CD4-positive, alpha-beta memory T cell (primary cell): ENCODE data around the gene INF2. TPM values are rescaled to one million over a fixed set of nuclear protein-coding genes. Genes with fewer than 3 reads are reported as not detected.

Experiments used
- CTCF ChIA-PET: fragments of 350-600 bp; sonication (Branson Sonifier 250); formaldehyde crosslinking; loops from one replicate; lab custom pipeline; 2021; ENCODE audit warnings: inconsistent platforms; ENCODE audit not compliant: partially characterized antibody; lab: Charles Lee
- POLR2A ChIA-PET: fragments of 350-600 bp; sonication (Branson Sonifier 250); formaldehyde crosslinking; loops from one replicate; lab custom pipeline; 2021; ENCODE audit not compliant: partially characterized antibody; lab: Charles Lee
- DNase-seq, 5 donors: peaks; one replicate each; pipeline versions ENCODE4 v3.0.0 to v3.0.0-alpha.2; 2020 to 2022; ENCODE audit warnings: mixed read lengths in 1 of 5
- H3K27ac ChIP-seq: one replicate; pipeline ENCODE4 v1.7.0; 2013; ENCODE audit warnings: low read depth, low read length
- H3K27me3 ChIP-seq: 2 replicates; pipeline ENCODE4 v1.7.0; 2013; ENCODE audit warnings: mild to moderate bottlenecking, low read length, moderate library complexity; ENCODE audit not compliant: insufficient read depth
- H3K36me3 ChIP-seq: 2 replicates; pipeline ENCODE4 v1.7.0; 2013; ENCODE audit warnings: mild to moderate bottlenecking, low read length, moderate library complexity; ENCODE audit not compliant: insufficient read depth
- H3K4me1 ChIP-seq: 2 replicates; pipeline ENCODE4 v1.7.0; 2013; ENCODE audit warnings: mild to moderate bottlenecking, low read length, moderate library complexity; ENCODE audit not compliant: insufficient read depth
- H3K4me3 ChIP-seq, 2 donors: one replicate each; pipeline ENCODE4 v1.7.0; 2013; ENCODE audit warnings: low read length in 2 of 2, mild to moderate bottlenecking in 1 of 2
- H3K9me3 ChIP-seq, 2 donors: one replicate each; pipeline ENCODE4 v1.7.0; 2013; ENCODE audit warnings: low read length in 2 of 2, control low read depth in 1 of 2; ENCODE audit not compliant: control insufficient read depth in 1 of 2
- H3K27ac Mint-ChIP-seq, 7 donors: one replicate each; pipeline ENCODE4 v1.8.0; 2020 to 2021; ENCODE audit warnings: mixed read lengths in 7 of 7, mild to moderate bottlenecking in 6 of 7, inconsistent platforms in 3 of 7, moderate library complexity in 3 of 7
- H3K27me3 Mint-ChIP-seq, 2 donors: one replicate each; pipeline ENCODE4 v1.8.0; 2020 to 2021; ENCODE audit warnings: mixed read lengths in 2 of 2
- H3K36me3 Mint-ChIP-seq, 2 donors: one replicate each; pipeline ENCODE4 v1.8.0; 2020 to 2021; ENCODE audit warnings: mixed read lengths in 2 of 2, inconsistent platforms in 1 of 2, mild to moderate bottlenecking in 1 of 2
- H3K4me1 Mint-ChIP-seq, 4 donors: one replicate each; pipeline ENCODE4 v1.8.0; 2020 to 2021; ENCODE audit warnings: mixed read lengths in 4 of 4, mild to moderate bottlenecking in 1 of 4
- H3K4me3 Mint-ChIP-seq, 8 donors: one replicate each; pipeline ENCODE4 v1.8.0; 2020 to 2021; ENCODE audit warnings: mixed read lengths in 8 of 8, mild to moderate bottlenecking in 7 of 8, moderate library complexity in 6 of 8, inconsistent platforms in 3 of 8
- H3K9me3 Mint-ChIP-seq, 8 donors: one replicate each; pipeline ENCODE4 v1.8.0; 2020 to 2021; ENCODE audit warnings: mixed read lengths in 8 of 8, mild to moderate bottlenecking in 5 of 8, inconsistent platforms in 3 of 8, moderate library complexity in 1 of 8
- intact Hi-C: fragments of 100-400 bp; cut with micrococcal nuclease; formaldehyde crosslinking; loops from one replicate; pipeline ENCODE4 v1.15.1; 2023
- polyA plus RNA-seq, 2 donors: library from polyadenylated mRNA; unstranded; fragments of 300-500 nt; fragmentation: Illumina TruSeq; gene quantifications; one replicate each; pipeline ENCODE4 v1.2.3, GENCODE V29; 2021
- total RNA-seq, 2 experiments: library from RNA; stranded (reverse); gene quantifications; one replicate each; pipeline ENCODE4 v1.2.3, GENCODE V29; 2021

The INF2 gene
- total and polyA plus RNA-seq, 4 experiments from 2014 or later, result 4.0 to 96.8 (median 52.4) TPM

- peak overlapping the region in 2 of 8 donors; percentile 29 to 39 for H3K4me3 Mint-ChIP-seq
These were observed 67.2 kb downstream of the INF2 start for GRCh38 chr14:104756477-104757237.

DNA sequence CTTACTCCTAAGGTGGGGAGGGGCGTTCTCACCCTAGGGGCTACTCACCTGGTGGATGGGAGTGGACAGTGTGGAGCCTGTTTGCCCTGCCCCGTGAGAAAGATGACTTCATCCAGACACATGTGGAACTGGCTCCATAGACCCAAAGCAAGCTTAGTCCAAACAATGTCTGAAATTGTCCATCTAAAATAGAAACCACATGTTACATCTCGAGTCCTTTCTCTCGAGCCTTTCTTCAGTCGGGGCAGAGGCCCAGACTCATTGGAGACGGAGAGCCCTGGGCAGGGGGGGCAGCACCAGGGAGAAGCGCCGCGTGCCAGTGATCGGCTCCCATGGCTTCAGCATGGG is 67.8 kb downstream of the INF2 start:
- Histone ChIP-seq H3K36me3 (peaks cover 40% of the 10 kb centered on the region), H3K27me3 (no peaks in the 10 kb centered on the region), H3K9me3 (no peaks in the 10 kb centered on the region), H3K4me1 (peaks cover 20% of the 10 kb centered on the region), H3K4me3 (no peak overlapping the region), H3K27ac (no peak overlapping the region)
- H3K4me3 Mint-ChIP-seq, result no peak overlapping the region
- CTCF ChIA-PET, result no interaction called here
- H3K9me3 Mint-ChIP-seq, result peaks cover 0 to 5% (median 0%) of the 10 kb centered on the region in 8 donors
- peak in 1 of 5 donors; percentile 8 for DNase-seq
- intact Hi-C loops, result no loop called here
- H3K4me1 Mint-ChIP-seq, result peaks cover 17 to 40% (median 30%) of the 10 kb centered on the region in 4 donors
- H3K36me3 Mint-ChIP-seq, result peaks cover 11 to 72% of the 10 kb centered on the region in 2 donors
- H3K27ac Mint-ChIP-seq, result peak overlapping the region in 2 of 7 donors; percentile 35 to 68
- H3K27me3 Mint-ChIP-seq, result no peaks in the 10 kb centered on the region
- POLR2A ChIA-PET, result no interaction called here

More at GRCh38 chr14:104756477-104757237, 67.2 kb downstream of the INF2 start:
- peak in 1 of 5 donors; percentile 6 for DNase-seq
- CTCF ChIA-PET, result no interaction called here
- intact Hi-C loops, result no loop called here
- no peak overlapping the region for H3K4me3 ChIP-seq
- Mint-ChIP-seq H3K4me1 (peaks cover 16 to 40% (median 30%) of the 10 kb centered on the region in 4 donors), H3K9me3 (peaks cover 0 to 5% (median 0%) of the 10 kb centered on the region in 8 donors), H3K27me3 (no peaks in the 10 kb centered on the region), H3K27ac (peak overlapping the region in 2 of 7 donors; percentile 35 to 55), H3K36me3 (peaks cover 7 to 72% of the 10 kb centered on the region in 2 donors)
- H3K4me1 ChIP-seq, result peaks cover 25% of the 10 kb centered on the region
- no peak overlapping the region for H3K27ac ChIP-seq
- POLR2A ChIA-PET, result no interaction called here
- peaks cover 40% of the 10 kb centered on the region for H3K36me3 ChIP-seq
- no peaks in the 10 kb centered on the region for H3K9me3 ChIP-seq
- H3K27me3 ChIP-seq, result no peaks in the 10 kb centered on the region

DNA sequence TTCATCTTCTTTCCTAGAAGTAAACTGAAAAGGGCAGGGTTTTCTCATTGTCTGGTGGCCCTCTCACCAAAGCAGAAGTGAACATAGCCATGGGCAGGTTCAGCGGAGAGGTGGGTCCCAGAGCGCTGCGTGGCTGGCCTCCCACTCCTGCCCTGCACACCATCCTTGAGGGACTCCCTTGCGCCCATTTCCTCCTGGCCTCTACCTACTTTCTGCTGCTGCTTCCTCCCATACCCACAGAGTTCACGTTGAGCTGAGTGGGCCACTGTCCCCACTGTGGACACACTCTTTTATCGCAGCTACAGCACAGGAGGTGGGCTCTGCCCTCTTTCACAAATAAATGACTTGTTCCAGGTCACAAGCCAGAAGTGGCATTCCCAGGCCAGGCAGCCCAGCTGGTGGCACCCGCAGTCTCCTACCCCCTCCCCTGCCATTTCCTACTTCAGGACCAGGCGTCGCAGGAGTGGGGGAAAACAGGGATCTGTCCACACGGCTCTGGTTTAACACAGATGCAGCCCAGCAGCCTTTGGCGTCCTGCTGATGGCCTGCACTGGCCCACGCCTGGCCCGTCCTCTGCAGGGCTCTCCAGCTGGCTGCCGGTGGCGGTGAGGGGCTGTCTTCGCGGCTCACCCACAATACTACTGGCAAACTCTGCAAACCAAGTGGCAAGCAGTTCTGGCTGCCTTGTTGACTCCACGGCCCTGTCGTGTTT is 68.4 kb downstream of the INF2 start:
- CTCF ChIA-PET, result interaction anchor here (1.2 to 1.3 kb wide), 2 partner anchors 11 to 68 kb away, joined by 3 to 5 read pairs; no protein-coding TSS in a partner anchor
- peaks cover 14 to 71% of the 10 kb centered on the region in 2 donors for H3K36me3 Mint-ChIP-seq
- Histone ChIP-seq H3K27me3 (no peaks in the 10 kb centered on the region), H3K4me1 (peaks cover 19% of the 10 kb centered on the region), H3K27ac (no peak overlapping the region), H3K36me3 (peaks cover 40% of the 10 kb centered on the region), H3K4me3 (no peak overlapping the region), H3K9me3 (no peaks in the 10 kb centered on the region)
- H3K27me3 Mint-ChIP-seq, result no peaks in the 10 kb centered on the region
- H3K27ac Mint-ChIP-seq, result peak overlapping the region in 2 of 7 donors; percentile 31 to 55
- no peak overlapping the region for H3K4me3 Mint-ChIP-seq
- H3K9me3 Mint-ChIP-seq, result peaks cover 0 to 5% (median 0%) of the 10 kb centered on the region in 8 donors
- peaks cover 17 to 40% (median 26%) of the 10 kb centered on the region in 4 donors for H3K4me1 Mint-ChIP-seq
- POLR2A ChIA-PET, result no interaction called here
- DNase-seq, result peak in 1 of 5 donors; percentile 4
- intact Hi-C loops, result no loop called here

- H3K27ac ChIP-seq, result no peak overlapping the region
- H3K27me3 Mint-ChIP-seq, result no peaks in the 10 kb centered on the region
- H3K9me3 ChIP-seq, result no peaks in the 10 kb centered on the region
- peaks cover 11% of the 10 kb centered on the region for H3K4me1 ChIP-seq
- DNase-seq, result peak in 1 of 5 donors; percentile 30
- peaks cover 14 to 62% of the 10 kb centered on the region in 2 donors for H3K36me3 Mint-ChIP-seq
- POLR2A ChIA-PET, result no interaction called here
- no peak overlapping the region for H3K4me3 ChIP-seq
- peak overlapping the region in 2 of 7 donors; percentile 12 to 42 for H3K27ac Mint-ChIP-seq
- no peak overlapping the region for H3K4me3 Mint-ChIP-seq
- peaks cover 8 to 32% (median 16%) of the 10 kb centered on the region in 4 donors for H3K4me1 Mint-ChIP-seq
- peaks cover 0 to 5% (median 0%) of the 10 kb centered on the region in 8 donors for H3K9me3 Mint-ChIP-seq
- intact Hi-C loops, result no loop called here
- peaks cover 40% of the 10 kb centered on the region for H3K36me3 ChIP-seq
- H3K27me3 ChIP-seq, result no peaks in the 10 kb centered on the region
- CTCF ChIA-PET, result interaction anchor here (1.2 to 1.3 kb wide), 5 partner anchors 9 to 68 kb away, joined by 3 to 6 read pairs (median 5); no protein-coding TSS in a partner anchor
These were observed 69.9 kb downstream of the INF2 start for GRCh38 chr14:104758981-104759969.

DNA sequence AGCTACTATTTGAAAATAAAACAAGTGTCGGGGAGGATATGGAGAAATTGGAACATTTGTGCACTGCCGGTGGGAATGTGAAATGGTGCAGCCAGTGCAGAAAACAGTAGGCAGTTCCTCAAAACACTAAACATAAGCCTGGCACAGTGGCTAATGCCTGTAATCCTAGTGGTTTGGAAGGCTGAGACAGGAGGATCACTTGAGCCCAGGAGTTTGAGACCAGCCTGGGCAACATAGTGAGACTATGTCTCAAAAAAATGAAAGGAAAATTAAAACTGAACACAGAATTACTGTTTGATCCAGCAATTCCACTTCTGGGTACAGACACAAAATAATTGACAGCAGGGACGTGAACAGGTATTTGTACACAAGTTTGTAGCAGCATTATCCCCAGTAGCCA is 76.1 kb downstream of the INF2 start:
- Histone ChIP-seq H3K27me3 (no peaks in the 10 kb centered on the region), H3K36me3 (peaks cover 4% of the 10 kb centered on the region), H3K4me3 (no peak overlapping the region), H3K27ac (no peak overlapping the region), H3K9me3 (no peaks in the 10 kb centered on the region), H3K4me1 (peaks cover 3% of the 10 kb centered on the region)
- no peak for DNase-seq
- CTCF ChIA-PET, result interaction anchor here (0.8 to 10.5 kb wide), 6 partner anchors 11 to 130 kb away, joined by 3 to 144 read pairs (median 7); partner anchors contain the start of gene SIVA1
- Mint-ChIP-seq H3K4me1 (peaks cover 0 to 7% (median 1%) of the 10 kb centered on the region in 4 donors), H3K9me3 (no peaks in the 10 kb centered on the region), H3K36me3 (peaks cover 14 to 16% of the 10 kb centered on the region in 2 donors), H3K27ac (peak overlapping the region in 1 of 7 donors; percentile 25), H3K27me3 (no peaks in the 10 kb centered on the region), H3K4me3 (no peak overlapping the region)
- POLR2A ChIA-PET, result no interaction called here
- intact Hi-C loops, result no loop called here

DNA sequence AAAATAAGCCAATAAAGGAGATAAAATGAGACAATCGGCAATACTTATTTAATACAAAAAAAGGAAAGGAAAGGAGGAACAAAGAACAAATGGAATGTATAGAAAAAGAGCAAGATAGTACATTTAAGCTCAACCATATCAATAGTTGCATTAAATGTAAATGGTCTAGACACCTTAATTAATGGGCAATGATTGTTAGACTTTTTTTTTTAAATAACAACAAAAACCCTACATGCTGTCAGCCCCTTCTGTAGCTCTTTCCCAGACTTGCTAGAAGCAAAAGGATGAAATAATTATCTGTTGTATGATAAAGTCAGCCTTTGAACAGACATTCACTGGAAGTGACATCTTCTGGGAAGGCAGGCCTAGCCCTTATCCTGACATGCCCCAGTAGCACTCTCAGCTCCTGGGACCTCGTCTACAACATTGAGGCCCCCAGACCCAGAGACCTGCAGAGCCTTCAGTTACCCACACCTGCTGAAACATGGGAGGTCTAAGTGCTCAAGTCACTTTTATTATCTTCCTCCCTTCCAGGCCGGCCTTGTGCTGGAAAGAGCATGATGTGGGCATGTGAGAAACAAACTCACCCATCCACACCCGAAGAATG is 76.9 kb downstream of the INF2 start:
- Histone ChIP-seq H3K36me3 (peaks cover 8% of the 10 kb centered on the region), H3K9me3 (no peaks in the 10 kb centered on the region), H3K27ac (no peak overlapping the region), H3K4me3 (no peak overlapping the region), H3K27me3 (no peaks in the 10 kb centered on the region), H3K4me1 (peaks cover 3% of the 10 kb centered on the region)
- ChIA-PET POLR2A (interaction anchor here (1.2 to 1.3 kb wide), 2 partner anchors 35 to 60 kb away, joined by 3 to 4 read pairs; partner anchors contain the start of gene ZBTB42), CTCF (interaction anchor here (0.8 to 10.5 kb wide), 6 partner anchors 12 to 129 kb away, joined by 3 to 144 read pairs (median 7); partner anchors contain the start of gene SIVA1)
- no peaks in the 10 kb centered on the region for H3K9me3 Mint-ChIP-seq
- H3K27ac Mint-ChIP-seq, result peak overlapping the region in 1 of 7 donors; percentile 25
- H3K27me3 Mint-ChIP-seq, result no peaks in the 10 kb centered on the region
- no peak for DNase-seq
- H3K4me1 Mint-ChIP-seq, result peaks cover 0 to 7% (median under 1%) of the 10 kb centered on the region in 4 donors
- H3K4me3 Mint-ChIP-seq, result no peak overlapping the region
- H3K36me3 Mint-ChIP-seq, result peaks cover 13 to 17% of the 10 kb centered on the region in 2 donors
- intact Hi-C loops, result no loop called here
